NT2/D1 (cell line): ENCODE results near the gene SLC25A25.

Experiments
- DNase-seq: peaks from one replicate; pipeline ENCODE4 v3.0.0-alpha.2; 2011; ENCODE audit warnings: low read depth, low spot score
- H3K27me3 ChIP-seq: 2 replicates; pipeline ENCODE4 v1.6.0; 2011; ENCODE audit warnings: mild to moderate bottlenecking; ENCODE audit not compliant: insufficient read length, insufficient read depth
- H3K36me3 ChIP-seq: 2 replicates; pipeline ENCODE4 v1.6.1; 2011; ENCODE audit warnings: mild to moderate bottlenecking, low read length, mixed read lengths; ENCODE audit not compliant: insufficient read depth, insufficient read length
- H3K4me1 ChIP-seq: 2 replicates; pipeline ENCODE4 v1.5.1; 2011; ENCODE audit not compliant: insufficient read depth, insufficient read length
- H3K4me3 ChIP-seq: 2 replicates; pipeline ENCODE4 v1.5.1; 2011; ENCODE audit warnings: low read depth; ENCODE audit not compliant: insufficient read length
- H3K9ac ChIP-seq: 2 replicates; pipeline ENCODE4 v1.6.0; 2011; ENCODE audit warnings: low read depth; ENCODE audit not compliant: insufficient read length
- H3K9me3 ChIP-seq: 2 replicates; pipeline ENCODE4 v1.5.1; 2011; ENCODE audit warnings: mild to moderate bottlenecking, low read length; ENCODE audit not compliant: insufficient read depth
- SUZ12 ChIP-seq: IDR thresholded peaks from 2 replicates; pipeline ENCODE4 v1.6.1; 2011; ENCODE audit not compliant: insufficient read length, insufficient read depth; ENCODE audit errors: extremely low read depth
- YY1 ChIP-seq: IDR thresholded peaks from 2 replicates; pipeline ENCODE4 v1.6.1; 2011; ENCODE audit not compliant: insufficient read length, insufficient read depth
- ZNF274 ChIP-seq: IDR thresholded peaks from 2 replicates; pipeline ENCODE4 v1.6.1; 2011; ENCODE audit warnings: mild to moderate bottlenecking, low read depth, low read length

The SLC25A25 gene

DNA sequence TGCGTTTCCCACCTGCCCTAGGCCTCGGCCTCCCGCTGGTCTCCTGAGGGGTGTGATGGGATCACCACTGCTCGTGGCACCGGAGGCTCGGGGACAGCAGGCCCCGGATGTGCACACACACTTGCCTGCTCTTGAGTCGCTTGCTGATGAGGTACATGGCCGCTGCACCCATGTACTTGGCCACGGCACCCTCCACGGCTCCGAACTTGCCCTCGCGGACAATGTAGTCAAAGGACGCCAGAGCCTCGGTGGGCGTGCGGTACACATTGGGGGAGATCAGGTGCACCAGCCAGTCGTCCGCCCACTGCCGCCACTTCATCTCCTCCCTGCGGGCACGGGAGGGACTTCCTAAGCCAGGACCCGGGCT is 54.8 kb downstream of the SLC25A25 start:
- Histone ChIP-seq H3K27me3 (no peaks in the 10 kb centered on the region), H3K9ac (no peak overlapping the region), H3K4me1 (peaks cover 24% of the 10 kb centered on the region), H3K4me3 (no peak overlapping the region), H3K9me3 (no peaks in the 10 kb centered on the region), H3K36me3 (peaks cover 62% of the 10 kb centered on the region)
- no peak for DNase-seq
- no peak for TF ChIP-seq ZNF274
- TF ChIP-seq SUZ12 = no peak
- TF ChIP-seq YY1 = no peak

DNA sequence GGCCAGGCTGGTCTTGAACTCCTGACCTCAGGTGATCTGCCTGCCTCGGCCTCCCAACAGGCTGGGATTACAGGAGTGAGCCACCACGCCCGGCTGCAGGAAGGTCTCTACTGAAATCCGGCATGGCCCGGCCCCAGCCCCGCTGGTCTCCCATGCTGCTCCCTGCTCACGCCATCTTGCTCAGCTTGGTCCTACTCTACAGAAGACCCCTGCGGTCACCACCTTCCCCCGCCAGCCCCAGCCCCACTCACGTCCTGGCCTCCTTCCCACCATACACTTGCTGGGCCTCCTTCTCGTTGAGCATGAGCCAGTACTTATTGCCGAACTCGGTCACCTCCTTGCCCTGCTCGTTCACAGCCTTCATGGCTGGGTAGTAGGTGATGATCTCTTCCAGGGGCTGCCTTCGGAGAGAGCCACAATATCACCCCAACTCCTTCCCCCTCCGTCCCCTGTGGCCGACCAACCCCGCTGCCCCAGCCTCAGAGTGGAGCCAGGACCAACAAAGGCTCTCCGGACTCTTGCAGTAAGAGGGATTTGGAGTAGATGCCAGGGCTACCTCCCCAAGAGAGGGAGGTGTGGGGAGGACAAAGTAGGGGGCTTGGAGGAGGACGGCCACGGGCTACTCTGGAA is 55.5 kb downstream of the SLC25A25 start:
- Histone ChIP-seq H3K36me3 (peaks cover 62% of the 10 kb centered on the region), H3K9ac (no peak overlapping the region), H3K4me3 (no peak overlapping the region), H3K9me3 (no peaks in the 10 kb centered on the region), H3K27me3 (peaks cover 2% of the 10 kb centered on the region), H3K4me1 (peaks cover 17% of the 10 kb centered on the region)
- no peak for DNase-seq
- TF ChIP-seq ZNF274 (no peak), YY1 (no peak), SUZ12 (no peak)

DNA sequence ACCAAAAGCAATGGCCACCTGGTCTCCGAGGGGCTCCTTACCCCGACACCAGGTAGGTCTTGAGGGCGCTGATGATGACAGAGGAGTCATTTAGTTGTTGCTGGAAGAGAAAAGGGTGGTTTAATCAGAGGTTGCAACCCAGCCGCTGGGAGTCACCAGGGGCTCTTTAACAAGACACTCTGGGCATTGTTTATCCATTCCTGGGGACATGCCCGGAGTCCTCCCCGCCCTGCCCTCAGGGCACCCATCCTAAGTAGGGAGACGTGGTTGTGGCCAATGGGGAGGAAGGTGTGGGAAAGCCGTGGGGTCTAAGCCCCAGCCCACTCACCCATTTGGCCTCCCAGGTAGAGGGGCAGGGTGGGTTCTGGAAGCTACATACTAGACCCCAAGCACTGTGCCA is 56.4 kb downstream of the SLC25A25 start:
- Histone ChIP-seq H3K4me3 (no peak overlapping the region), H3K9ac (no peak overlapping the region), H3K27me3 (peaks cover 11% of the 10 kb centered on the region), H3K9me3 (peaks cover 7% of the 10 kb centered on the region; the same call in 1 of the 2 replicates), H3K4me1 (peaks cover 20% of the 10 kb centered on the region), H3K36me3 (peaks cover 62% of the 10 kb centered on the region)
- no peak for DNase-seq
- no peak for TF ChIP-seq ZNF274
- TF ChIP-seq YY1 = no peak
- no peak for TF ChIP-seq SUZ12

- Histone ChIP-seq H3K4me1 (peaks cover 20% of the 10 kb centered on the region), H3K4me3 (no peak overlapping the region), H3K9ac (no peak overlapping the region), H3K27me3 (peaks cover 13% of the 10 kb centered on the region), H3K9me3 (peaks cover 9% of the 10 kb centered on the region; the same call in 1 of the 2 replicates), H3K36me3 (peaks cover 60% of the 10 kb centered on the region)
- no peak for TF ChIP-seq YY1
- TF ChIP-seq ZNF274 = no peak
- no peak for TF ChIP-seq SUZ12
- DNase-seq = peak; percentile 65
Observed at GRCh38 chr9:128124873-128125579, 57.0 kb downstream of the SLC25A25 start.

DNA sequence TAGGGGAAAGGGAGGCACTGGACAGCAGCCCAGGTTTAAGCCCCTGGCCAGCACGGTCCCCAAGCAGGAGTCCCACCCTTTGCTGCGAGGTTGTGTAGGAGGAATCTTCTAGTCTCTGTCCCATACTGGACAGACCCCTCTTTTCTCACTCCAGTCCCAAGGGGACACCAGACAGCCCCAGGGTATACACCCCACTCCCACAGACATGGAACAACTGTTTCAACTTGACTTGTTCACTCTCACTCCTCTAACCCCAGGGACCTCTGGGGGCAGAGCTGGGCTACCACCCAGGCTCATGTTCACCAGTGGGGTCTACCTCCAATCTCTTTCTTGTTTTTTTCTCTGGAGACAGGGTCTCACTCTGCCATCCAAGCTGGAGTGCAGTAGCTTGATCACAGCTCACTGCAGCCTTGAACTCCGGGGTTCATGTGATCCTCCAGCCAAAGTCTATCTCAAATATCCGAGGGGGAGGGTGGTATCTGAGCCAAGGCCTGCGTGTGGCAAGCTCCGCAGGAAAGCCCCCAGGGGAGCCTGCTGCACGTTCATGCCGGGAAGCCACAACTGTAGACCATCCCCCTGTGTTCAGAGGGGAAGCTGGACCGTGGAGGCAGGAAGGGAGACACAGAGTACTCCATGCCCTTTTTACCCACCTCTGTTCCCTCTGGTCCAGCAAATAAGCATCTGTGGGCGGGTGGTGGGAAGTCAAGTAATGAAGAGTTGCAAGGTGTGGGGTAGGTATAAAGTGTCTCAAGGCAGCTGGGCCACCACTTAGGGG is 57.7 kb downstream of the SLC25A25 start:
- Histone ChIP-seq H3K4me1 (peaks cover 20% of the 10 kb centered on the region), H3K36me3 (peaks cover 53% of the 10 kb centered on the region), H3K27me3 (peaks cover 13% of the 10 kb centered on the region), H3K9me3 (peaks cover 9% of the 10 kb centered on the region; the same call in 1 of the 2 replicates), H3K9ac (peak overlapping the region; percentile 17), H3K4me3 (peak overlapping the region; percentile 15)
- TF ChIP-seq YY1 = no peak
- TF ChIP-seq ZNF274 = no peak
- TF ChIP-seq SUZ12 = no peak
- no peak for DNase-seq

GRCh38 chr9:128127568-128127989 is 59.5 kb downstream of the SLC25A25 start, which contains the start of gene PTGES2:
Gene PTGES2, minus strand, starts transcription at chr9:128127729. Its CDS starts 12 bp downstream, at chr9:128127717.
- Histone ChIP-seq H3K9me3 (peaks cover 9% of the 10 kb centered on the region; the same call in 1 of the 2 replicates), H3K9ac (peak within 1 kb of the TSS; percentile 98), H3K27me3 (peaks cover 13% of the 10 kb centered on the region), H3K4me3 (peak within 1 kb of the TSS; percentile 94), H3K4me1 (peaks cover 20% of the 10 kb centered on the region), H3K36me3 (peaks cover 37% of the 10 kb centered on the region)
- TF ChIP-seq YY1 = no peak
- no peak for TF ChIP-seq ZNF274
- no peak for TF ChIP-seq SUZ12
- DNase-seq = peak; percentile 58
